ENCODE measurements around the gene CLEC4G.

The CLEC4G gene

GRCh38 chr19:7679771-7680605 lies 51.9 kb downstream of the CLEC4G start:
- peak overlapping the region; percentile 79; the same call in 1 of the 2 replicates for H3K27ac ChIP-seq

GRCh38 chr19:7678971-7679751 lies 52.7 kb downstream of the CLEC4G start:
- TF ChIP-seq CTCF (conservative IDR thresholded peaks at IDR 0.05) = peak; percentile 63
- H3K27ac ChIP-seq = no peak overlapping the region

More at GRCh38 chr19:7679771-7680605, 51.9 kb downstream of the CLEC4G start:
- no peak for TF ChIP-seq CTCF (conservative IDR thresholded peaks at IDR 0.05)
